Peyer's patch (tissue), 4 donors: Measurements from ENCODE around the gene MRGPRX4. TPM values are rescaled to one million over a fixed set of nuclear protein-coding genes. Genes with fewer than 3 reads are reported as not detected.
A peak's percentile ranks its signal among the peaks of the same experiment; 100 is the strongest.
"Not testable (repeated sequence)": the region's sequence is repeated elsewhere in the genome, so short reads cannot be mapped to it uniquely, and the experiment has no call there.

ENCODE experiments used
- DNase-seq, 3 donors: peaks; one replicate each; pipeline ENCODE4 v3.0.0-alpha.2; 2017 to 2019
- H3K27ac ChIP-seq, 4 donors: fragments of 200-600 bp; sonication (generic); one replicate each; pipeline ENCODE4 v1.5.1; 2016 to 2019
- H3K27me3 ChIP-seq, 2 donors: fragments of 200-600 bp; sonication (generic); one replicate each; pipeline ENCODE4 v1.5.1; 2019
- H3K36me3 ChIP-seq, 3 donors: fragments of 200-600 bp; sonication (generic); one replicate each; pipeline ENCODE4 v1.5.1; 2016 to 2019
- H3K4me1 ChIP-seq, 4 donors: fragments of 200-600 bp; sonication (generic); one replicate each; pipeline ENCODE4 v1.5.1; 2016 to 2019
- H3K4me3 ChIP-seq, 4 donors: fragments of 200-600 bp; sonication (generic); 1 replicate in 3 of 4; 2 replicates in 1 of 4; pipeline ENCODE4 v1.5.1; 2016 to 2019; ENCODE audit warnings: mild to moderate bottlenecking in 1 of 4
- H3K9me3 ChIP-seq, 4 donors: fragments of 200-600 bp; sonication (generic); one replicate each; pipeline ENCODE4 v1.5.1; 2016 to 2019; ENCODE audit warnings: mild to moderate bottlenecking in 1 of 4
- CTCF ChIP-seq, 6 experiments: fragments of 450-650 bp in 4 of 6; fragments of 200-600 bp in 2 of 6; sonication (generic) in 1 of 6; IDR thresholded peaks; one replicate each; pipeline ENCODE4 v1.5.1; 2017 to 2019; ENCODE audit warnings: antibody characterized with exemption in 6 of 6, mild to moderate bottlenecking in 3 of 6, moderate library complexity in 1 of 6
- POLR2A ChIP-seq, 2 donors: fragments of 450-650 bp; IDR thresholded peaks; one replicate each; pipeline ENCODE4 v1.5.1; 2017; ENCODE audit warnings: antibody characterized with exemption in 2 of 2, mild to moderate bottlenecking in 2 of 2, moderate library complexity in 2 of 2
- total RNA-seq, 4 donors: library from RNA; depleted of rRNA; stranded (reverse); fragments of >200 nt; gene quantifications; one replicate each; pipeline ENCODE4 v1.1.0, GENCODE V29; 2016

MRGPRX4 gene
- total RNA-seq, result not detected

GRCh38 chr11:18172666-18173065 lies at the start of gene MRGPRX4:
MRGPRX4 (plus strand) TSS chr11:18172837; CDS start chr11:18173257, 420 bp downstream.
- H3K4me1 ChIP-seq, result no peaks in the 10 kb centered on the region
- DNase-seq, result no peak
- TF ChIP-seq CTCF (IDR thresholded peaks at IDR 0.05), result no peak
- no peak for TF ChIP-seq POLR2A (IDR thresholded peaks at IDR 0.05)
- H3K27ac ChIP-seq, result peak within 1 kb of the TSS in 2 of 4 donors; percentile 9 to 62
- no peaks in the 10 kb centered on the region for H3K36me3 ChIP-seq
- H3K9me3 ChIP-seq, result no peaks in the 10 kb centered on the region
- peak within 1 kb of the TSS in 1 of 4 donors; percentile 16 for H3K4me3 ChIP-seq
- no peaks in the 10 kb centered on the region for H3K27me3 ChIP-seq

GRCh38 chr11:18131115-18131514 lies 41.5 kb upstream of the MRGPRX4 start:
- H3K27me3 ChIP-seq, H3K27ac ChIP-seq, H3K36me3 ChIP-seq, H3K9me3 ChIP-seq, DNase-seq, H3K4me1 ChIP-seq, H3K4me3 ChIP-seq: not testable (repeated sequence)

- no peak for DNase-seq
- Histone ChIP-seq H3K36me3 (no peaks in the 10 kb centered on the region), H3K27ac (no peak within 1 kb of the TSS), H3K4me1 (no peaks in the 10 kb centered on the region), H3K27me3 (no peaks in the 10 kb centered on the region), H3K9me3 (no peaks in the 10 kb centered on the region), H3K4me3 (no peak within 1 kb of the TSS)
- TF ChIP-seq POLR2A (IDR thresholded peaks at IDR 0.05) (no peak), CTCF (IDR thresholded peaks at IDR 0.05) (no peak)
These were observed 40.3 kb upstream of the MRGPRX4 start, which contains the start of gene MRGPRX3 for GRCh38 chr11:18132341-18132740. MRGPRX3 (plus strand) TSS chr11:18132571; CDS start chr11:18137203, 4,632 bp downstream.

- H3K27me3 ChIP-seq, result no peaks in the 10 kb centered on the region
- H3K27ac ChIP-seq, result no peak overlapping the region
- no peaks in the 10 kb centered on the region for H3K4me1 ChIP-seq
- DNase-seq, result no peak
- no peak overlapping the region for H3K4me3 ChIP-seq
- H3K36me3 ChIP-seq, result no peaks in the 10 kb centered on the region
- TF ChIP-seq CTCF (IDR thresholded peaks at IDR 0.05) (no peak), POLR2A (IDR thresholded peaks at IDR 0.05) (no peak)
- H3K9me3 ChIP-seq, result no peaks in the 10 kb centered on the region
These were observed 37.3 kb upstream of the MRGPRX4 start for GRCh38 chr11:18135308-18135707.

- H3K27me3 ChIP-seq, result no peaks in the 10 kb centered on the region
- TF ChIP-seq POLR2A (IDR thresholded peaks at IDR 0.05), result no peak
- TF ChIP-seq CTCF (IDR thresholded peaks at IDR 0.05), result no peak
- H3K27ac ChIP-seq, result no peak overlapping the region
- H3K4me1 ChIP-seq, result no peaks in the 10 kb centered on the region
- H3K36me3 ChIP-seq, result no peaks in the 10 kb centered on the region
- H3K9me3 ChIP-seq, result no peaks in the 10 kb centered on the region
- no peak for DNase-seq
- no peak overlapping the region for H3K4me3 ChIP-seq
These were observed 35.3 kb upstream of the MRGPRX4 start for GRCh38 chr11:18137186-18137800.

GRCh38 chr11:18140145-18140544 lies 32.5 kb upstream of the MRGPRX4 start:
- DNase-seq, result no peak
- TF ChIP-seq CTCF (IDR thresholded peaks at IDR 0.05) (no peak), POLR2A (IDR thresholded peaks at IDR 0.05) (no peak)
- H3K27me3 ChIP-seq, result no peaks in the 10 kb centered on the region
- H3K27ac ChIP-seq, result no peak overlapping the region
- H3K4me1 ChIP-seq, result no peaks in the 10 kb centered on the region
- H3K4me3 ChIP-seq, result no peak overlapping the region
- no peaks in the 10 kb centered on the region for H3K9me3 ChIP-seq
- H3K36me3 ChIP-seq, result no peaks in the 10 kb centered on the region
